Mesenteric fat pad (tissue), 1 donor: Measurements from ENCODE around the gene LTBP1. TPM values are rescaled to one million over a fixed set of nuclear protein-coding genes. Genes with fewer than 3 reads are reported as not detected.

ENCODE experiments used
- DNase-seq: peaks from one replicate; pipeline ENCODE4 v3.0.0-alpha.2; 2020; ENCODE audit warnings: low spot score
- total RNA-seq: library from RNA; stranded (reverse); fragmentation: NEBNext Ultra II Directional; extraction: Animal tissue kit (Norgen Biotek cat#: 25700); gene quantifications from one replicate; pipeline ENCODE4 v1.2.1, GENCODE V29; 2021
- donor health status: DM: yes; HTN: yes; CAD: no.

LTBP1 gene
- total RNA-seq, 1 donor from 2014 or later = 15.4 TPM

DNA sequence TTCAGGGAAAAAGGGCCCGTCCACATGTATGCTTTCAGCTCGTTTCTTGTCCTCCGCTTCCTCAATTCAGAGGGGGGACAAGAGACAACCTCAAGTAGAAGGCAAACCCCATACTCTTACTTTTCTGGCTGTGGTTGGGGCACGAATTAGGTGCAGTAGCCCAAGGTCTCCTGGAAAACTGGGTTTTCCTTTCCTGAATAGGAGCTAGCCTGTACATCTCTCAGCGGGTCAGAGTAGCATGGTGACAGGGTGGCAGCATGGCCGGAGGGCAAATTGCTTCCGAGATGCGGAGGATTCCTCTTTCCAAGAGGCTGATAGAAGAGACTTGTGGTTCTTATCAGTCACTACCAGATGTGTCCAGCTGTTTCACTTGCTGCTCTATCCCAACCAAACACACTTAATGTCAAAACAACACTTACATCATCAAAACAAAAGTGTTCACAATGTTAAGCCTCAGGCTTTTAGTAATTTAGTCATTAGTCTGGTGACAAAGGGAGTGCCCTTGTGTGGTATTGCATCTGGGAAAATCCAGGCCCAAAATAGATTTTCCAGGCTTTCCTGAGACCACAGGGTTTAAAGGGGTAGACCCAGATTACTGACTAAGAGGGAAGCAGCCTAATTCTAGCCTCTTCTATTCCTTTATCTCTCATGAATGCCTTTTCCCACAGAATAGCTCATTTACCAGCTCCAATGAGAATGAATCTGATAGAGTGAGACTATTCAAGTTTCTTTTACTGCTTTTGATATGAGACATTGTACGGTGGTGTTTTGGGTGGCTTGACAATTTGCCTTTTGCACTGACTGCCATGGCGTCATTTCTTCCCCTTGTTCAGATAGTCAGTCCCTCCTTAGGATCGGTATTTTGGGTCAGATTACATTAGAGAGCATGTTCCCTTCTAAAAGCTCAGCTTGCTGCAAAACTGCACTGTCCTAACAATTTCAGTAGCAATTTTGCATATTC is 162.0 kb downstream of the LTBP1 start:
- no peak for DNase-seq

- DNase-seq = no peak
Observed at GRCh38 chr2:33110461-33110860, 163.7 kb downstream of the LTBP1 start.

GRCh38 chr2:33111002-33111446 is 164.3 kb downstream of the LTBP1 start:
- DNase-seq = no peak

GRCh38 chr2:33115196-33115595 is 168.4 kb downstream of the LTBP1 start:
- no peak for DNase-seq

GRCh38 chr2:33115728-33116127 is 169.0 kb downstream of the LTBP1 start:
- DNase-seq = no peak

DNA sequence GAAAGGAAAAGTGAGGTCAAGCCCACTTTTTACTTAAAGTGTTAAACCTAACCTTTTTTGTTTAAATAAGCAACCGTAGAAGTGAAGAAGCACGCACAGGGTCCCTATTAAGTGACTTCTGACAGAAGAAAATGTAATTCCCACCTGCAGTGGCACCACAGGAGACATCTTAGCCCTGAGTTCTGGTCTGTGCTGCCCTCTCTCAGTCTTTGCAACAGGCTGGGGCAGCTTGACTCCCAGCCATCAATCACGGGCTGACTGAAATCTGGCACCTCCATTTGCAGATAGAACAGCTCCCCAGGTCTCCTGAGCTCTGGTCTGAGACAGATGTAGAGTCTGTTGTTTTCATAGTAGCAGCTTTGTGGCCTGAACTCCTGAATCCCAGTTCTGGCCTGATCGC is 170.0 kb downstream of the LTBP1 start:
- no peak for DNase-seq

- no peak for DNase-seq
Observed at GRCh38 chr2:33118651-33119050, 171.9 kb downstream of the LTBP1 start.

DNA sequence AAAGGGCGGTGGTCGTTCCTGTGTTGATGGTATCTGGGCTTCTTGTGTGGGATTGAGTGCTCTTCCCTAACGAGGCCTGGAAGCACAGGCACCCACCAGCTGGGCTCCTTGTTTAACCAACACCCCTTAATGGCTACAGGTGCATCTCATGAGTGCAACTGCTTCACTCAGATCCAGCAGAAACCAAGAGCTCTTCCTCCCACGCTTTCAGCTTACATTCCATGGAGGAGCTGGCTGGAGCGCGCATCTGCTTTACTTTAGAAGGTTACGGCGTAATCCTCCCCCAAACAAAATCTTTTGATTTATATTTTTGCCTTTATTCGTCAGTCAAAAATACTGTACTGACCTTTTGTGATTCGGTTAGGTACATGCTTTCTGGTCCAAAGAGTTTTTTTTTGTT is 174.7 kb downstream of the LTBP1 start:
- no peak for DNase-seq

GRCh38 chr2:33121925-33122324 is 175.2 kb downstream of the LTBP1 start:
- no peak for DNase-seq

- no peak for DNase-seq
Observed at GRCh38 chr2:33122726-33123125, 176.0 kb downstream of the LTBP1 start.

DNA sequence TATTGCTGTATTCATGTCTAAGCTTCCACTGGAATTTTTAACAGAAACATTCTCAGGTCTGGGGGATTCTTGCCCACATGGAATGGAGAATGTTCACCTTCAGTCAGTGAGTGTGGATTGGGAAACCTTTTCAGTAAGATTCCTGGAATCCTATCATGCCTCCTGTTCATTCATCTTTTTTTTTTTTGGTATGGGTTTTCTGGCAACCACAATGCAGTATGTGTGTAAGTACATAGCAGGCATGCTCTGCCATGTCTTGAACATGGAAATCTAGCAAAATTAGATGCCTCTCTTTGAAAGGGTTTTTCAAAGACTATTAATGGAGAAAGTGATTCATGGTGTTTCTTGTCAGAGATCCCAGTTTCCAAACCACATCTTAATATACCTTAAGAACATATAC is 176.5 kb downstream of the LTBP1 start:
- no peak for DNase-seq

- DNase-seq = no peak
Observed at GRCh38 chr2:33126552-33126951, 179.8 kb downstream of the LTBP1 start.

DNA sequence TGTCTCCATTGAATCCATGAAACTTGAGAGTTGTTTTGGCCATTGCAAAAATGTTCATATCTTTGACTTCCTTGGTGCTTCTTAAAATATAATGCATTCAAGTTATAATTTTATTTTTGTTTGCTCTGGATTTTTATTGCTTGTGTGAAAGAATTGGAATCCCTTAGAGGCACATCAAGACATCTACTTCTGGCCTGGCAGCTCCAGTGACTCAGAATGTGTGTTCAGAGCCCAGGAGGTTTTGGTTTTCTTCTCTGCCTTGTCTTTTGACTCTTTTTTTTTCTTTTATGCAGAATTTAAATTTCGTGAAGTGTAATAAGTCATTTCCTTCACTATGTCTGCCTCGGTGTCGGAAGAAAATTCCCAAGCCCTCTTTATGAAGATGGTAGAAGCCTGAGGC is 180.2 kb downstream of the LTBP1 start:
- DNase-seq = no peak

DNA sequence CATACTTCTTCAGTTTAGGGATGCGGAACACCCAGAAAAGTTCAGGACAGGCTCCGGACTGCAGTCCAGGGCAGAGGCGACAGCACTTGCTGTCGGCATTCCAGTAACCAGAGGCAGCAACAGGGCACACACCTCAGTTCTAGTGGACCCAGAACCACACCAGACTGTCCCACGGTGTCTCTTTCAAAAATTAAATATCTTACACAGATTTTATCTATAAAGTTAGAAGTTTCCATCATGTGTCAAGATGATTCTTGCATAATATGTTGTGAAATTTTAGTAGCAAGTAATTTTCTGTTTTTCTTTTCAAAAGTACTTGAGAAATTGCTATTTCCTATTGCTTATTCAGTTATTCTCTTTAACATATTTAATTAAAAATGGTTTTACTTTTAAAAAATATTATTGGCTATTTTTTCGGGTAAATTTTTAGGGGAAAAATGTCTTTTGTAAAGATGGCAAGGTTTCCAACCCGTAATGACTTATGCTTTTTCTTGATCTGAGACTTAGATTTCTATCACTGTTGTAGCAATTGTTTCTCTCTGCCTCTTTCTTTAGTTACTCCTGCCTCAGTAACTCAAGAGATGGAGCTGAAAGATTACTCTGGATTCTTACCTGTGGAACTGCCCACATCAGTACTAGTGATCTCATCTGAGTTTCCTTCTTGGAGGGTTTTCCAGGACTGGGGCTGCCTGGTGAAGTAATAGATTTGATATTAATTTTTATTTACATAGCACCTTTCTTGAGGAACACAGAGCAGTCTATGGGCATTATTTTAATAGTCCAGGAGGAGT is 182.7 kb downstream of the LTBP1 start:
- no peak for DNase-seq

DNA sequence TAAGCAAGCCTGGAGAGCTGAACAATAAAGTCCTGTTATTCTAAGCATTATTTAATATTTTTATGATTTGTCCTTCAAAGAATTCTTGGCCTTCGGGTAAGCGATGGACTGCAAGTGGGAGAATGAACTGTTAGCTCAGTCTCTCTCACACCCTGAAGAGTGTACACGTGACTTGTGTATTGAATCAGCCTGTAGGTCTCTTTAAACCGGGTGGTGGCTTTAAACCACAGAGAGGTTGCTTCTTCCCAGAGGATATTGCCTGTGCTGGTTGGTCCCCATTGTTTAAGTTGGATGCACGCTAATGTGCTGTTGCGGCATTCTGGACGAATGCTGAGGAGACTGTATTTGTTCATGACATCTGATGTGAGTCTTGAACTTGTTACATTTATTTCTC is 183.3 kb downstream of the LTBP1 start:
- no peak for DNase-seq

DNA sequence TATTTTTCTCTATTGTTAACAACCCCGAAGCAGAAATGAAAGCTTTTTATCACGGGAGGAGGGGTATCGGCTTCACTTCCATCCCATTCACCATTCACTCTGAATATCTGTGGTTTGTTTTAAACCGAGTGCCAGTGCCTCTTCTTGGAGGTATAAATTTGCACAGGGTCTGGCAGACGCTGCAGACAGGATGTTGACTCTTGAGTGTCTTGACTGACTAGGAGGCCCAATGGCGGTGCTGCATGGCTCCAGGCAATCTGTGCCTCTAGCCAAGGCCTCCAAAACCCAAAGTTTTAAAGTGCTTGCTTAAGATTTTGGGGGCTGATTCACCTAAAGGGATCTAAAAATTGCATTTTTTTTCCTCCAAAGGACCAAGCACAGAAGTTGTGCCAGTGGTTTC is 183.8 kb downstream of the LTBP1 start:
- no peak for DNase-seq

DNA sequence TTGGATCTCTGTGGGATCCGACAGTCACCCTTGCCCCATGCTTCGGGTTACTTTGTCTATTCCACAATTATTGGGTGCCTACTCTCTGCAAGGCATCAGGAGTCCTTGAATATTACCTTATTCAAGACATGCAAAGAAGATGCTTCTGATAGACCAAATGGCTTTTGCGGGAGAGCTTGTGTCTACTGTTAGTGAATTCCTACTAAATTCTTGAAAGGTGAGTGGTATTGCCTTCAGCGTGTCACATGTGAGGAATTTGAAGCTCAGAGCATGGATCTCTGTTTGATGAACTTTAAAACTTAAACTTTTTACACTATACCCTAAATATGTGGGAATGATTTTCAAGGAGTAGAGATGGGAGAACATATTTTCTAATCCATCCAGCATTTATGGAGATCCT is 184.4 kb downstream of the LTBP1 start:
- DNase-seq = no peak

GRCh38 chr2:33131749-33132148 is 185.0 kb downstream of the LTBP1 start:
- no peak for DNase-seq

GRCh38 chr2:33133454-33133952 is 186.8 kb downstream of the LTBP1 start:
- no peak for DNase-seq

GRCh38 chr2:33134086-33134771 is 187.5 kb downstream of the LTBP1 start:
- no peak for DNase-seq

DNA sequence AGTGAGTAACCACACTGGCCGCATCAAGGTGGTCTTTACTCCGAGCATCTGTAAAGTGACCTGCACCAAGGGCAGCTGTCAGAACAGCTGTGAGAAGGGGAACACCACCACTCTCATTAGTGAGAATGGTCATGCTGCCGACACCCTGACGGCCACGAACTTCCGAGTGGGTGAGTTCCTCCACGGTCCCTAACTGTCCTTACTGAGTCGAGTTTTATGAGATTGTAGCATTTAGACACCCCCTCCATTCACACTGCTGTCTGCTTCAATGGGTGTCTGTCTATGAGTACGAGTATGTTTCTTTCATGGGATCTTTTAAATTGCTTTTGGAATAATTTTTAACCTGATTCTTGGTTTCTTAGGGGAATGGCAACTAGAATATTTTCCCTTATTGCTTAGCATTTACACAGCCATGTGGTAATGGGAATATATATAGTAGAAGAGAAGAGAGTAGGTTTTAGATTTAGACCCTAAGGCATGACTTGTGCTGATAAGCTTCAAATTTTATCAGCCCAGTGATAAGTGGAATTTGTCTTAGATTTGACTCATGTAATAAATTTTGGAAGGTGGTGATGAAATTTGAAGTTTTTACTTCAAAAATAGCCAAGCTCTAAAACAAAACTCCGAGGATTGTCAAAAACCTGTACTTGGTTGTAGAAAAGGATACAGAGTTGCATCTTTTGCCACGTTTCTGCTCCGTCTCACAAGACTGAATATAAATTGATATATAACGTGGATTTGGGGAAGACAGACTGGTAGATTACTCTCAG is 188.2 kb downstream of the LTBP1 start:
- no peak for DNase-seq
